ENCODE data around the gene ASF1B.

GRCh38 chr19:14101003-14101545 lies 35.3 kb downstream of the ASF1B start:
- TF ChIP-seq CTCF (IDR thresholded peaks at IDR 0.05), result no peak
- no peak for TF ChIP-seq POLR2A (IDR thresholded peaks at IDR 0.05)
- TF ChIP-seq POLR2AphosphoS5 (IDR thresholded peaks at IDR 0.05), result no peak
- no peak for TF ChIP-seq EP300 (IDR thresholded peaks at IDR 0.05)

All from upper lobe of left lung (tissue), 4 donors.